Anterior cingulate cortex (tissue), 58 donors: ENCODE data around the gene TBC1D22A.

Experiments used
- DNase-seq, 58 donors: peaks; one replicate each; lab custom pipeline; 2025; lab: John Stamatoyannopoulos, UW

The TBC1D22A gene

DNA sequence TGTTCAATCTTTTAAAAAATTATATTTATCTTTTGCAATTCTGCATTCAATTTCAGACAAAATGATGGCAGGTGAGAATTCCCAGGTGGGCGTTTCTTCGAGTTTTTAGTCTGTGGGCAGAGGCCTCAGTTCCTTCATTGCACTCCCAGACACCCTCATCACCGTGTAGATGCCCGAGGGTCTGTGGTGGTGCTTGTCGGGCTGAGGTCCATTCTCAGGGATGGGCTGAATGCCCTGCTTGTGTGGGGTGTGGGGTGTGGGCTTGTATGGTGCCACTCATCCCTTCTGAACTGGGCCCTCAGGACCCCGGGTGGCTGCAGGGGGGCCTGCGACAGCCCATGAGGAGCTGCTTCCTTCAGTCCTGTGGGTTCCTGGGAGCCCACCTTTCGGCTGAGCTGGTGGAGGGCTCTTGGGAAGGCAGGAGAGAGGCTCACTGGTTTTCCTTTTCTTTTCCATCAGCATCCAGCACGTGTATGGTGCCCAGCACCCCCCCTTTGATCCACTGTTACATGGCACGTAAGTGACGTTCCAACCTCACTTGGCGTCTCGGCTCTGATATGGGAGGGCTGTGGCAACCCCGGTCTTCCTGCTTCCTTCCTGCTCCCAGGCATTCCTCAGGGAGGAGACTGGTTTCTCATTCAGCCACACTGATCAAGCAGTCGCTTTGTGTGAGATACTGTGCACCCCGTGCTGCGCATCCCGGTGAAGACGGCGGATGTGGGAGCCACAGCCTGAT, 29.8 kb downstream of the TBC1D22A start:
- no peak for DNase-seq

DNA sequence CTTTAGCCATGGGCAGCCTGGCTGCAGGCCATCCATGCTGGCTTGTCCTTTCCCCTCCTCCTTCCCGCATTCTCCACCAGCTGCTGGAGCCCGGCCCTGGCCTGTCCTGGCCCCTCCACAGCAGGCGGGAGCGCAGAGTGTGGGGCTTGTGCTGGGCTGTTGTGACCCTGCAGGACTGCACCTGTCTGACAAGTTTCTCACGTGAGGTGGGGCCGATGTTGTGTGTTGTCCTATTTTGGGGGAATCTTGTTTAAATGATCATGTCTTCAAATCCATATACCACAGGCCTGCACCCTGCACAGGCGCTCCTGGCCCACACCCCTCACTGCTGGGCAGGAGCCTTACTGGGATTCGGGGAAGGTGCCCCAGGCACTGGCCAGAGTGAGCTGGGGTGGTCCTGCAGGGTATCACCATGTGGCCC, 30.4 kb downstream of the TBC1D22A start:
- DNase-seq = peak in 3 of 58 donors; percentile 17 to 24 (median 19)

DNA sequence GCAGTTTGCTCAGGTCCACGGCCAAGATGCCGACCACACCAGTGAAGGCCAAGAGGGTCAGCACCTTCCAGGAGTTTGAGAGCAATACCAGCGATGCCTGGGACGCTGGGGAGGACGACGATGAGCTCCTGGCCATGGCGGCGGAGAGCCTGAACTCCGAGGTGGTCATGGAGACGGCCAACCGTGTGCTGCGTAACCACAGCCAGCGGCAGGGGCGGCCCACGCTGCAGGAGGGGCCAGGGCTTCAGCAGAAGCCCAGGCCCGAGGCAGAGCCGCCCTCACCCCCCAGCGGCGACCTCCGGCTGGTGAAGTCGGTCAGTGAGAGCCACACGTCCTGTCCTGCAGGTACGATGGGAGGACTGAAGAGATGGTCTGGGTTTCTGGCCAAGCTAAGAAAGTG, 31.0 kb downstream of the TBC1D22A start:
- no peak for DNase-seq

DNA sequence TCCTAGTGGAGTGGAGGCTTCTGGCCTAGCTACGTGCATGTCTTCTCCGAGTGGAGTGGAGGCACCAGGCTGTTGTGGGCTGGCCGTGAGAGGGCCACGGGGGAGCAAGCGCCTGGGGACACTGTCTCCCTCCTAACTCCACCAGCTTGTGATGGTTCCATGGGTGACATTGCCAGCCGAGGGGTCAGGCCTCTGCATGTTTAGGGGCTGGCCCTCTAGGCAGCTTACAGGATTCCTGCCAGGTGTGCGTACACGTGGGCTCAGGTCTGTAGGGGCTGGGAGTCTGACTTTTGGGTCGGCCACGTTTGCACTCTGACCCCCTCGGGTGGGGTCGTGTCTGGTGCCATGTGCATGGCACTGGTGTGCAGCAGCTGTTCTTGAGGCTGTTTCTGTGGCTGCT, 31.6 kb downstream of the TBC1D22A start:
- DNase-seq = no peak

DNA sequence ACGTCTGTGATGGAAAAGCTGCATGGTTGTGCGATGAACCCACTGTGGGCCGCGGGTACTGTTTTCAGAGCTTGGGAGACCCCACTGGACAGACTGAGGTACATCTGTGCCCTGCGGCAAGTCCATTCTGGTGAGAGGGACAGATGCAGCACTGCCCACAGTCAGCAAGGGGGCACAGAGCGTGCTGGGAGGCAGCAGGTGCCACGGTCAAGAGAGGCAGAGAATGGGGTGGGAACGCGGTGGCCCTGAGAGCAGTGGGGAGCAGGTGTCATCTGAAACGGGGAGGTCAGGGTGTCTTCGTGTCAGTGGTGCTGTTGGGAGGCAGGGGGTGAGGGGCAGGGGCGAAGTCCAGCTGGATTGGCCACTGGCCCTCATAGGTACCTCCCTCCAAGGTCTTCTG, 32.0 kb downstream of the TBC1D22A start:
- no peak for DNase-seq

DNA sequence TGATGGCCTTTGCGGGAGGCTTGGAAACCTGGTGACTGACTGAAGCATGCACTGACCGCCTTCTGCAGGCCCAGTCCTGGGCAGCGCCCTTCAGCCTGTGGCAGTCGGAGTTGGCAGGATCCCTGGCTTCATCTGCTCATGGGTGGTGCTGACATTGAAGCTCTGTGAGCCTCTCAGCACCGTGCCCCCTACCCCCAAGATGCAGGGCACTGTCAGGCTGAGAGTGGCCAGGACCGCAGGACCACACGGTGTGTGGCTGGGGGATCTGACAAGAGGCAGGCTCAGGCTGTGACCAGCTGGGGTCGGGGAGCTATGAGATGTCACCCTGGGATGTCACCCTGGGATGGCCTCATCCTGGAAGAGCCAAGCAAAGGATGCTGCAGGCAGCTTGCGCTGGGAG, 32.7 kb downstream of the TBC1D22A start:
- DNase-seq = no peak

DNA sequence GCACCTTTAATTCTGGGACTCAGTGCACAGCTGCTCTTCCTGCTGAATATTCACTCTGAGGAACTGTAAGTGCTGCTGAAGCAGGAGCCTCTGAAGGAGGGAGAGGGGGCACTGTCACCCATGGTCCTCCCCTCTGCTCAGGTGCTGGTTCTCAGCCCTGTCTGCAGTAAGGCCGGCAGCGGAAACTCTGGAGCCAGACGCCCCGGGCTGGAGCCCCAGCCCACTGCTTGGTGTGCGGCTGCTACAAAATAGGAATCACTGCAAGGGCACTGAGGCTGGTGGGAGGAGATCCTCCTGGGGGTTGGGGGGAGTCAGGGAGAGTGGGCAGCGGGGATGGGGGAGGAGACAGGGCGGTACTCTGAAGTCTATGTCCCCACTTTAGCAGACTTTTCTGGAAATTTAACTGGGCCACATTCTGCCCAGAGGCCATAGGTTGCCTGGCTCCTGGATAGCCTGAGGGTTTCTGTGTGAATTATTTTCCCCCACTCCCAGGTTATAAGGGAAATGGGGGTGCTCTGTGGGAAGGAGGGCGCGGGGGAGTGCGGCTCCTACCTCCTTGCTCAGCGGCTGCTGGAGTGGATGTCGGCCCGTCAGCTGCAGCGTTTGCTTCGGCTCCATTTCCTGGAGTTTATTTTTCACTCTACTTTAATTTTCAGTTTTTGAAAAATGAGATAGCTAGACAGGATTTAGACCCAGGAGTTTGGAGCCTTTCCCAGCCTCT, 33.6 kb downstream of the TBC1D22A start:
- no peak for DNase-seq

DNA sequence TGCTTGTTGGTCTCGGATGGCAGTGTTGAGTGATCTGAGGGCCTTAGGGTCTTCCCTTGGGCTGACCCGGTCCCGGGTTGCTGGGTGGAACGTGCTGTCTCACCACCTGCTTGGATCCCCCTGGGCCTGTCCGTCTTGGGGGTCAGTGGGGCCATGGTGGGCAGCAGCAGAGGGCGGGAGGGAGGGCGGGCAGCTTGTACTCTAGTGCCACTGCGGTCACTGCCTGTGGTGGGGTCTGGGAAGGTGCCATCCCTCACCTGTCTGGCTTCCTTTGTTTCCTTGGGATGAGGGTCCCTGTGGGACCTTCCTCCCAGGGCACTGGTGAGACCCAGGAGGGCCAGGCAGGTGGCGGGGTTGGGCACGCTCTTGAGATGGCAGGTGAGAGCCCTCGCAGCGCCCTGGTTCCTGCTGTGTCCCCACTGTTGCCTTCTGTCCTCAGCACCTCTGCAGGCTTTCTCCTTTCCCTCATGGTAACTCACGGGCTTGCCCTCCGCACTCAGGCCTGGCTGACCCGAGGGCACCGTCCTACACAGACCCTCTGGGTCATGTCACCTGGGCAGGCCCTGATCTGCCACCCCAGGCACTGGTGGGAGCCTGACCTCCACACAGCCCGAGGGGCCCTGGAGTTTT, 34.2 kb downstream of the TBC1D22A start:
- DNase-seq = no peak

DNA sequence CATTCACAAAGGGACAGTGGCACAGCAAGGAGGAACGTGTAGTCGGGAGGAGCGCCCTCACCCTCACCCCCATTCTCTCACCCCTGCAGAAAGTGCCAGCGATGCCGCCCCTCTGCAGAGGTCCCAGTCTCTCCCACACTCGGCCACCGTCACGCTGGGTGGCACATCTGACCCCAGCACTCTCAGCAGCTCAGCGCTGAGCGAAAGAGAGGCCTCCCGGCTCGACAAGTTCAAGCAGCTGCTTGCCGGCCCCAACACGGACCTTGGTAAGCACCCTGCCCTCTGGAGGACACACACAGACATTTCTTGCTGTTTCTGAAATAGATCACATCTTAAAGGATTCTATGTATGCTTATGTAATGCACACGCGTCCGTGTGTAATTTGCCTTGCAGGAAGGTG, 34.9 kb downstream of the TBC1D22A start:
- peak in 1 of 58 donors; percentile 34 for DNase-seq

DNA sequence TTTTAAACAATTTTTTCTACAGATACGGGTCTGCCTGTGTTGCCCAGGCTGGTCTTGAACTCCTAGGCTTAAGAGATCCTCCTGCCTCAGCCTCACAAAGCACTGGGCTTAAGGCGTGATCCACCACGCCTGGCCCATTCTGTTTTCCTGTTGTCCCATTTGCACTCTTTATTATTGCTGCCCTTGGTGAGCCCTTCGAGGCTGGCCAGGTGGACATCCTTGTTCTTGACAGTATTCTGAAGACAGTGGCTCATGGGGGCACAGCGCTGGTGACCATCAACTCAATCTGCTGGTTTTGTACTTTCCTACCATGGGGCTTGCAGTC, 35.6 kb downstream of the TBC1D22A start:
- DNase-seq = no peak

DNA sequence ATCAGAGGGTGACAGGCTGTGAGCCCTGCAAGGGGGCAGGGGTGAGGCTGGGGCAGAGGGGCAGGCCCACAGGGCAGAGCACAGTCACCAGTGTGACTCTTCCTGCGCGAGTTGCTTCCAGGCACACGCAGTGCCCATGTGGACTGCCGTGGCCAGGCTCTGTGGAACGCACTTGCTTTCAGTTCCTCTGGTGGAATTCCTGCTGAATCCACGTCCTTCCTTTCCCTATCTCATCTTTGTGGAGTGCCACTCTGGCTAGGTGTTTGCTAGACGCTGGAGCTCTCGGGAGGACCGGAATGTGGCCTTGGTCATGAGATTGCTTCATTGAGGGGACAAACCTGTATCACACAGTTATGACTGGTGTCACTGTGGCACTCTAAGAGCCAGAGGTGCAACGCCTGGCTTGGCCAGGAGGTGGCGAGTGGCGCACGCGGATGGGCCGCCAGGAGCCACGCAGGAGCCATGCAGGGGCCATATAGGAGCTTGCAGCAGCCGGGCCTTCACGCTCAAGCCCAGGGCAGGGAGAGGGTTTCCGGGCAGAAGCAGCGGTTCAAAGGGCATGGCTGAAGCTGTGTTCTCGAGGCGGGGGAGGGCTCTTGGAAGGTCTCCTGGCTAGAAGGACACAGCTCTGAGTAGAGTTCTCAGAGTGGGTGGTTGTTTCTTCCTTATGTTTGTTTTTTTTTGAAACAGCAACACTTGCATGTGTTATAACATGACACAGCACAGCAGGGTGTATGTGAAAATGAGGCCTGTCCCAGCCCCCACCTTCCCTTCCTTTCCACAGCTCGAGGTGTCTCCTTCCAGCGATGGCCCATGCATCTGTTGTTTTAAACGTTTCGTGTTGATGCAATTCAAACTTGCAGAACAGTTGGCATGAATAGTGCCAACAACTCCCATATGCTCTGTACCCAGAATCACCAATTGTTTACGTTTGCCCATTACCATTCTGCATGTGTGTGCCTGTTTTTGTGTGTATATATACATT, 36.2 kb downstream of the TBC1D22A start:
- DNase-seq = peak in 54 of 58 donors; percentile 20 to 82 (median 61)

DNA sequence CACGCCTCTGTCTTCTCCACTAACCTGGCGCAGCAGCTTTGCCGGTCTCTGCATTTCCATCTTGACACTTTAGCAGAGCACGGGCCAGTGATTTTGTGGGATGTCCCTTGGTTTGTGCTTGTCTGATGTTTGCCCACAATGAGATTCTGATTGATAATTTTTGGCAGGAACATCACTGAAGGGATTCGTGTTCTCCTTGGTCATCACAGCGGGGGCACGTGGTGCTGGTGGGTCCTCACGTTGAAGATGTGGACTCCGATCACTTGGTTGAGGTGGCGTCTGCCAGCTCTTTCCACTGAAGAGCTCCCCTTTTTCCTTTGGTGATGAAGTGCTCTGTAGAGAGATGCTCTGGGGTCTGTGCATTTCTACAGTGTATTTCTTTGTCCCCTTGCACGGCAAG, 37.2 kb downstream of the TBC1D22A start:
- no peak for DNase-seq

DNA sequence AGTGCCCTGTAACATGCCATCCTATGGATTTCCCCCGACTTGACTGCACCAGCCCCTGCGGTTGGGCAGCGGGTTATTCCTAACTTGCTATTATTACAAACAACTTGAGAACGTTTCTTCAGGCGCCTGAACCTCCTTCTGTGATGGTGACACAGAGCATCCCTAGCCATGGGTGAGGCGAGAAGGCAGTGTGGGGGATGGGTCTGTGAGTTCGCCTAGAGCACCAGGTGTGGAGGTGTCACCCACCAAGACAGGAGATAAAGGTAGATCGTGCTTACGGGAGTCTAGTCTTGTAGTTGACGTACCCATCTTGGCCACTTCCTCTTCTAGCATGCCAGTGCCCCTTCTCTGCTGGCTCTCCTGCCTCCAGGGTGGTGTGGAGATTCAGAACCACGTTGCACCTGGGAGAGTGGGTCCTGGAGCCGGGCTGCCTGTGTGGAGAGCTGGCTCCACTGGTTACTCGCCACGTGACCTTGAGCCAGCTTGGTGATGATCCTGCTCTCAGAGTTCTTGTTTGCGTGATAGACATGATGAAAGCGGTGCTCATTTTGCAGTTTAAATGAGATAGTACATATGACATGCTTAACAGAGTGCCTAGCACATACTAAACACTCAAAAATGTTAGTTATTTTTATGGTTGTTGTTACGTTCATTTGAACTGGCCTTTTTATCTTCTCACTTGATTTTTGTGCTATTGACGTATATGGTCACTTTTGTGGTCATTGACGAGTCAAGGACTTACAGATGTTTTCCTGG, 37.8 kb downstream of the TBC1D22A start:
- DNase-seq = no peak

DNA sequence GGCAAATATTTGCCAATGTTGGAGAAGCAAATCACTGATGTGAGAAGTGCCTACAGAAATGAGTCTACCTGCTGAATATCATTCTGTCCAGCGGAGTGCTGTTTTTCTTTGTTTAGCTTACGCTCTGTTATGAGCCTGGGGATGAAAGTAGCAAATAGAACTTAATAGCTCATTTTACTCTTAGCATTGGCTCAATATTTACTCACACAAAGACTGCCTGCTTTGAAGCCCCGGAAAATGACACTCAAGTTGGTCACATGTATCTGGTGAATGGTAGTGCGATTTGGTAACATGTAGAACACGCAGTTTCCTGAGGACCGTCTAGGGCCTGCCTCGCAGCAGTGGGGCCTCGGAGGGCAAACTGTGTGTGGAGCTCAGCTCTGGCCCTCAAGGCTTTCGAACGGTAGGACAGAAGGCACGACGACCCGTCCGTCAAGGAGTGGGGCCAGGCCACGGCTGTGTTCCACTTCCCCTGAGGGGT, 38.9 kb downstream of the TBC1D22A start:
- DNase-seq = no peak

DNA sequence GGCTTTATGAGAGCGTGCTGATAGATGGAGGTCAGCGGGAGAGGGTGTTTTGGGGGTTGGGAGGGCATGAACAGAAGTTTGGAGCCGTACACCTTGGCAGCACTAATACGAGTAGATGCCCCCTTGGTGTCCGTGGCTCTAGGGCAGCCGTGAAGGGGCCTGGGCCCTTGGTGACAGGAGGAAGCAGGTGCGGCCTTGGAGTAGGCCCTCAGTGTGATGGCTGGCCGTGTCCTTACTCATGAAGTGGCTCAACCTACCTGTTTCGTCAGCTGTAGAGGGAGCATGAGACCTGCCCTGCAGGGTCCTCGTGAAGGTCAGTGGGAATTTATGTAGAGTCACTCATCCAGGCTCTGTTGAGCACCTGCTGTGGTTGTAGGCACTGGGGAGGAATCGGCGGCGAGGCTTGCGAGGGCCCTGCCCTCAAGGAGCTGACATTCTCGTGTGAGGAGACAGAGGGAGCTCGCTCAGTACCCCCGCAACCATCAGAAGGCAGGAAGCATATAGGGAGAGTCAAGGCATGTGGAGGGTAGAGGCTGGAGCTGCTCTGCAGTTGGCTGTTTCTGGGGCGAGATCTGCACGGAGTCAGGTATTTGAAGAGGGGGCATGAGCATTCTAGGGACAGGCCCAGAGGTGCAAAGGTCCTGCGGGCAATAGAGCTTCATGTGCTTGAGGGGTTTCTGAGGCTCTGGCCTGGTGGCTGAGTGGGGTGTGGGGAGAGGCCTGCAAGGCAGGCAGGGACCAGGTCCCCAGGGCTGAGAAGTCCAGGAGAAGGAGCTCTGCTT, 39.6 kb downstream of the TBC1D22A start:
- DNase-seq = no peak

DNA sequence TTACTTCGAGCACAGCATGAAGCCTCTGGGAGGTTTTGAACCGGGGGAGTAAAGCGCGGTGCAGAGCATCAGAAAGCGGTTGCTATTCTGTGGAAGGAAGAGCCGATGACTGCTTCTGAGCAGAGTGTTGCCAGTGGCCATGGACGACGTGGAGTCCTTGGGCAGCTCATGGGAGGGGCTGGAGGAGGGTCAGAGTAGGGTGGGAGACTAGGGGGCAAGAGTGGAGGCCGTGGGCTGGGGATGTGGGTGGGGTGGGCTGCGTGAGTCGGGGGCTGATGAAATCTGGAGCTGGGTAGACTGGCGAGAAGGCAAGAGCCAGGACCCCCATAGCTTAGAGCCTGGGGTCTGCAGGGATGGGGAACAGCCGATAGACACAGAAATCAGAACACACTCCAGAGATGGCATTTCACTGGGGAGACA, 40.2 kb downstream of the TBC1D22A start:
- DNase-seq = no peak

DNA sequence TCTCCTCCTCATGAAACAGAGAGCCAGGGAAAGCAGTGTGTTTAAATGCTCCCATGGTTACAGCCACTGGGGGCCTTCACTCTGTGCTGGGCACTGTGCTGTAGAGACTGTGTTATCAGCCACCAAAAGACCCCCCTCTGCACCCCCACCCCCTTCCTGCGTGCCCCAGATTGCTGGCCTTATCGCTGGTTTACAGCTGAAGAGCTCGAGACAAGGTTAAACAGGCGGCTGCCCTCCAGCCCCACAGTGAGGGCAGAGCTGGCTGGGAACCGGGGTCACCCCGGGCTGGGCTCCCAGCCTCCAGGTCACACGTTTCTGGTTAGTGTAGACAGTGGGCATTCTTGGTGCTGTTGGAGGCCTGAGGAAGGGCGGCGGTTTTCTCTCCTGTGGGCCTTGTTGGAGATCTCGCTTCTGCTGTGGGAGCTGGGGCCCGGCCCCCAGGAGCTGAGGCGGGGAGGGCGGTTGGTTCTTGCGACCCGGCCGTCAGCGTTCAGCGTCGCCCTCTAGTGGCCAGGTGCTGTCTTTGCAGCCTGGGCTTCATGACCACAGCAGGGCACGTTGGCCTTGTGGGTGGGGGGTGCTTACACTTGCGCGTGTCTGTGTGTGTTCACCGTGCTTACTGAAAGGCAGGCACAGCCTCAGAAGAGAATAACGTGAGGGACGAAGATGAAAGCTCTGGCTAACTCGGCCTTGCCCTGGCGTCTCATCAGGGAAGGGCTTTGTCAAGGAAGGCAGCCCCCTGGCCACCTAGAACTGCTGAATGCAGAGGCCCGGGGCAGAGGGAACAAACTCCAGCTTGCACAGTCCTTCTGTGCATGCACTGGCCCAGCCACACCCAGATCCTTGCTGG, 40.8 kb downstream of the TBC1D22A start:
- peak in 1 of 58 donors; percentile 30 for DNase-seq

DNA sequence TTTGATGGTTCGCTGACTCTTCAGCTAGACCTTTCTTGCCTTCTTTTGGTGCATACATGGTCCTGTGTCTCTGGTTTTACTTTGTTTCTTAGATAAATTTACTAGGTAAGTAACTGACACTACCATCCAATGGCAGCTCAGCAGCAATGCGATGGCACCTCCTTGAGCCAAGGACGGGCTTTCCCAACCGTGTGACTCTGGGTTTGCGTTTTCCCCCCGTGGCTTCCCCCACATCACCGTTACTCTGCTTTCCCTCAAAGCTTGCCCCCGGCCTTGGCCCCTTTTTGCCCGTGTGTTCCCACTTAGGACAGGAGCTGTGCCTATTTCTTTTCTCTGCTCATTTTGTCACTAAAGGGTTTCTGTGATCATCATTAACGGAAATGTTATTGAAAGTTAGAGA, 41.5 kb downstream of the TBC1D22A start:
- DNase-seq = no peak
